GM23338 (cell line): Measurements from ENCODE around the gene MTOR. TPM values are rescaled to one million over a fixed set of nuclear protein-coding genes. Genes with fewer than 3 reads are reported as not detected.

Experiments used
- ATAC-seq: fragments of 200-7000 bp; cut with Tn5 transposase; 3 replicates; pipeline ENCODE4 v1.9.1; 2020
- DNase-seq: peaks from one replicate; pipeline ENCODE4 v3.0.0-alpha.2; 2015; ENCODE audit warnings: low spot score
- H2AFZ ChIP-seq: fragments of 200-600 bp; sonication (generic); 2 replicates; pipeline ENCODE4 v1.8.0; 2016; ENCODE audit warnings: antibody characterized with exemption, mild to moderate bottlenecking, moderate library complexity
- H3F3A ChIP-seq: fragments of 200-600 bp; sonication (generic); replicated peaks from 2 replicates; pipeline ENCODE4 v1.8.0; 2017; ENCODE audit warnings: antibody characterized with exemption, mixed run types, low read depth
- H3K27ac ChIP-seq: fragments of 200-600 bp; sonication (generic); 2 replicates; pipeline ENCODE4 v1.6.1; 2016; ENCODE audit warnings: low read depth
- H3K27me3 ChIP-seq: fragments of 200-600 bp; sonication (generic); 2 replicates; pipeline ENCODE4 v1.8.0; 2016; ENCODE audit warnings: mild to moderate bottlenecking, mixed run types, moderate library complexity; ENCODE audit not compliant: insufficient read depth
- H3K36me3 ChIP-seq: fragments of 200-600 bp; sonication (generic); 2 replicates; pipeline ENCODE4 v1.8.0; 2016; ENCODE audit warnings: mild to moderate bottlenecking; ENCODE audit not compliant: insufficient read depth
- H3K4me1 ChIP-seq: fragments of 200-600 bp; sonication (generic); 2 replicates; pipeline ENCODE4 v1.8.0; 2016; ENCODE audit warnings: mild to moderate bottlenecking, moderate library complexity; ENCODE audit not compliant: insufficient read depth
- H3K4me2 ChIP-seq: fragments of 200-600 bp; sonication (generic); 2 replicates; pipeline ENCODE4 v1.7.1; 2017; ENCODE audit warnings: mixed run types
- H3K4me3 ChIP-seq: fragments of 200-600 bp; sonication (generic); 2 replicates; pipeline ENCODE4 v1.6.1; 2016; ENCODE audit warnings: mixed run types
- H3K79me2 ChIP-seq: fragments of 200-600 bp; sonication (generic); replicated peaks from 2 replicates; pipeline ENCODE4 v1.8.0; 2017; ENCODE audit warnings: mild to moderate bottlenecking; ENCODE audit not compliant: insufficient read depth
- H3K9me2 ChIP-seq: fragments of 200-600 bp; sonication (generic); 2 replicates; pipeline ENCODE4 v1.8.0; 2017; ENCODE audit not compliant: insufficient read depth
- H4K20me1 ChIP-seq: fragments of 200-600 bp; sonication (generic); replicated peaks from 2 replicates; pipeline ENCODE4 v1.8.0; 2017; ENCODE audit warnings: mild to moderate bottlenecking; ENCODE audit not compliant: insufficient read depth
- H3K27ac Mint-ChIP-seq: 2 replicates; pipeline ENCODE4 v1.8.0; 2020; ENCODE audit warnings: inconsistent platforms, mild to moderate bottlenecking, moderate library complexity, mixed read lengths
- H3K27me3 Mint-ChIP-seq: 3 replicates; pipeline ENCODE4 v1.8.0; 2022; ENCODE audit warnings: low read depth, mild to moderate bottlenecking, moderate library complexity, mixed read lengths, inconsistent platforms; ENCODE audit not compliant: insufficient read depth, poor library complexity
- H3K36me3 Mint-ChIP-seq: 3 replicates; pipeline ENCODE4 v1.8.0; 2021; ENCODE audit warnings: low read depth, mild to moderate bottlenecking, inconsistent platforms, moderate library complexity, mixed read lengths
- H3K4me1 Mint-ChIP-seq: 3 replicates; pipeline ENCODE4 v1.8.0; 2020; ENCODE audit warnings: mild to moderate bottlenecking, inconsistent platforms, mixed read lengths
- H3K4me3 Mint-ChIP-seq: 3 replicates; pipeline ENCODE4 v1.8.0; 2021; ENCODE audit warnings: moderate library complexity, mild to moderate bottlenecking, inconsistent platforms, mixed read lengths
- H3K9me3 Mint-ChIP-seq: 3 replicates; pipeline ENCODE4 v1.8.0; 2020; ENCODE audit warnings: moderate library complexity, mild to moderate bottlenecking, inconsistent platforms, mixed read lengths
- CREB1 ChIP-seq: fragments of 250-450 bp; sonication (Bioruptor Pico); IDR thresholded peaks from 2 replicates; pipeline ENCODE4 v1.5.0; 2020; ENCODE audit warnings: low read depth, mild to moderate bottlenecking, moderate library complexity
- EZH2 ChIP-seq: fragments of 200-600 bp; sonication (generic); IDR thresholded peaks from one replicate; pipeline ENCODE4 v1.8.0; 2017; ENCODE audit warnings: antibody characterized with exemption, mild to moderate bottlenecking, low read depth; ENCODE audit not compliant: unreplicated experiment
- EZH2phosphoT487 ChIP-seq: fragments of 200-600 bp; sonication (generic); IDR thresholded peaks from one replicate; pipeline ENCODE4 v1.8.1; 2018; ENCODE audit warnings: antibody characterized with exemption; ENCODE audit not compliant: unreplicated experiment
- JUNB ChIP-seq: IDR thresholded peaks from one replicate; pipeline ENCODE4 v1.6.1; 2016; ENCODE audit warnings: antibody characterized with exemption; ENCODE audit not compliant: unreplicated experiment
- NANOG ChIP-seq: IDR thresholded peaks from 2 replicates; pipeline ENCODE4 v1.6.1; 2016; ENCODE audit warnings: antibody characterized with exemption, borderline replicate concordance
- STAT1 ChIP-seq: IDR thresholded peaks from one replicate; pipeline ENCODE4 v1.6.1; 2016; ENCODE audit warnings: antibody characterized with exemption; ENCODE audit not compliant: unreplicated experiment
- ZNF331 ChIP-seq: fragments of 250-450 bp; sonication (Bioruptor Pico); IDR thresholded peaks from 2 replicates; pipeline ENCODE4 v1.5.0; 2020; ENCODE audit warnings: low read depth, mild to moderate bottlenecking, moderate library complexity
- polyA plus RNA-seq: library from polyadenylated mRNA; unstranded; fragments of >200 nt; fragmentation: Nextera tagmentation; extraction: Ambion mirVana; gene quantifications from 2 replicates; pipeline ENCODE4 v1.2.1, GENCODE V29; 2016
- total RNA-seq: library from RNA; depleted of rRNA; stranded (reverse); fragments of >200 nt; shearing (Covaris generic); gene quantifications from 2 replicates; pipeline ENCODE4 v1.2.3, GENCODE V29; 2014
- TF ChIP-seq, protein P1 (sequence below): fragments of 250-450 bp; sonication (Bioruptor Pico); IDR thresholded peaks from 2 replicates; pipeline ENCODE4 v1.5.0; 2020; ENCODE audit warnings: mild to moderate bottlenecking, moderate library complexity
- TF ChIP-seq, protein P2 (sequence below): IDR thresholded peaks from 2 replicates; pipeline ENCODE4 v1.6.1; 2016; ENCODE audit warnings: antibody characterized with exemption
- TF ChIP-seq, protein P3 (sequence below): IDR thresholded peaks from one replicate; pipeline ENCODE4 v1.6.1; 2018; ENCODE audit warnings: antibody characterized with exemption; ENCODE audit not compliant: unreplicated experiment

The MTOR gene
- total and polyA plus RNA-seq, 2 experiments from 2014 or later = 22.8 to 98.0 TPM

DNA sequence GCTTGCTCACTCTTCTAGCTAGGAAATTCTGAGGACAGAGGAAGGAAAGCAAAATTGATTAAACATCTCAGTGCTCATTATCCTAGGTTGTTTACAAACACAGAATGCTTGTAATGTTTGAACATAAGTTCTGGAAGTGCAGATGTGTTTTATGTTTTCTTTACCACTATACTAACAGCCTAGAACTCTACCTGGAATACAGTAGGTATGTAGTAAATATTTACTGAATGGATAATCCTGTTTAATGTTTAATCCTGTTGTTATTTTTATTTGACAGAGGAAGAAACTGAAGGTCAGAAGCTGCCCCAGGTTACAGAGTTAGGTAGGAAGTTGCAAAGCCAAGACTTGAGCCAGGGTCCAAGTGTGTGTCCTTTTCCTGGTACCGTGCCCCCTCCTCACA, 6.1 kb downstream of the MTOR start:
- TF ChIP-seq CREB1 (CRISPR knock-in tag) (no peak), ZNF331 (CRISPR knock-in tag) (no peak)
- TF ChIP-seq, protein P1, sequence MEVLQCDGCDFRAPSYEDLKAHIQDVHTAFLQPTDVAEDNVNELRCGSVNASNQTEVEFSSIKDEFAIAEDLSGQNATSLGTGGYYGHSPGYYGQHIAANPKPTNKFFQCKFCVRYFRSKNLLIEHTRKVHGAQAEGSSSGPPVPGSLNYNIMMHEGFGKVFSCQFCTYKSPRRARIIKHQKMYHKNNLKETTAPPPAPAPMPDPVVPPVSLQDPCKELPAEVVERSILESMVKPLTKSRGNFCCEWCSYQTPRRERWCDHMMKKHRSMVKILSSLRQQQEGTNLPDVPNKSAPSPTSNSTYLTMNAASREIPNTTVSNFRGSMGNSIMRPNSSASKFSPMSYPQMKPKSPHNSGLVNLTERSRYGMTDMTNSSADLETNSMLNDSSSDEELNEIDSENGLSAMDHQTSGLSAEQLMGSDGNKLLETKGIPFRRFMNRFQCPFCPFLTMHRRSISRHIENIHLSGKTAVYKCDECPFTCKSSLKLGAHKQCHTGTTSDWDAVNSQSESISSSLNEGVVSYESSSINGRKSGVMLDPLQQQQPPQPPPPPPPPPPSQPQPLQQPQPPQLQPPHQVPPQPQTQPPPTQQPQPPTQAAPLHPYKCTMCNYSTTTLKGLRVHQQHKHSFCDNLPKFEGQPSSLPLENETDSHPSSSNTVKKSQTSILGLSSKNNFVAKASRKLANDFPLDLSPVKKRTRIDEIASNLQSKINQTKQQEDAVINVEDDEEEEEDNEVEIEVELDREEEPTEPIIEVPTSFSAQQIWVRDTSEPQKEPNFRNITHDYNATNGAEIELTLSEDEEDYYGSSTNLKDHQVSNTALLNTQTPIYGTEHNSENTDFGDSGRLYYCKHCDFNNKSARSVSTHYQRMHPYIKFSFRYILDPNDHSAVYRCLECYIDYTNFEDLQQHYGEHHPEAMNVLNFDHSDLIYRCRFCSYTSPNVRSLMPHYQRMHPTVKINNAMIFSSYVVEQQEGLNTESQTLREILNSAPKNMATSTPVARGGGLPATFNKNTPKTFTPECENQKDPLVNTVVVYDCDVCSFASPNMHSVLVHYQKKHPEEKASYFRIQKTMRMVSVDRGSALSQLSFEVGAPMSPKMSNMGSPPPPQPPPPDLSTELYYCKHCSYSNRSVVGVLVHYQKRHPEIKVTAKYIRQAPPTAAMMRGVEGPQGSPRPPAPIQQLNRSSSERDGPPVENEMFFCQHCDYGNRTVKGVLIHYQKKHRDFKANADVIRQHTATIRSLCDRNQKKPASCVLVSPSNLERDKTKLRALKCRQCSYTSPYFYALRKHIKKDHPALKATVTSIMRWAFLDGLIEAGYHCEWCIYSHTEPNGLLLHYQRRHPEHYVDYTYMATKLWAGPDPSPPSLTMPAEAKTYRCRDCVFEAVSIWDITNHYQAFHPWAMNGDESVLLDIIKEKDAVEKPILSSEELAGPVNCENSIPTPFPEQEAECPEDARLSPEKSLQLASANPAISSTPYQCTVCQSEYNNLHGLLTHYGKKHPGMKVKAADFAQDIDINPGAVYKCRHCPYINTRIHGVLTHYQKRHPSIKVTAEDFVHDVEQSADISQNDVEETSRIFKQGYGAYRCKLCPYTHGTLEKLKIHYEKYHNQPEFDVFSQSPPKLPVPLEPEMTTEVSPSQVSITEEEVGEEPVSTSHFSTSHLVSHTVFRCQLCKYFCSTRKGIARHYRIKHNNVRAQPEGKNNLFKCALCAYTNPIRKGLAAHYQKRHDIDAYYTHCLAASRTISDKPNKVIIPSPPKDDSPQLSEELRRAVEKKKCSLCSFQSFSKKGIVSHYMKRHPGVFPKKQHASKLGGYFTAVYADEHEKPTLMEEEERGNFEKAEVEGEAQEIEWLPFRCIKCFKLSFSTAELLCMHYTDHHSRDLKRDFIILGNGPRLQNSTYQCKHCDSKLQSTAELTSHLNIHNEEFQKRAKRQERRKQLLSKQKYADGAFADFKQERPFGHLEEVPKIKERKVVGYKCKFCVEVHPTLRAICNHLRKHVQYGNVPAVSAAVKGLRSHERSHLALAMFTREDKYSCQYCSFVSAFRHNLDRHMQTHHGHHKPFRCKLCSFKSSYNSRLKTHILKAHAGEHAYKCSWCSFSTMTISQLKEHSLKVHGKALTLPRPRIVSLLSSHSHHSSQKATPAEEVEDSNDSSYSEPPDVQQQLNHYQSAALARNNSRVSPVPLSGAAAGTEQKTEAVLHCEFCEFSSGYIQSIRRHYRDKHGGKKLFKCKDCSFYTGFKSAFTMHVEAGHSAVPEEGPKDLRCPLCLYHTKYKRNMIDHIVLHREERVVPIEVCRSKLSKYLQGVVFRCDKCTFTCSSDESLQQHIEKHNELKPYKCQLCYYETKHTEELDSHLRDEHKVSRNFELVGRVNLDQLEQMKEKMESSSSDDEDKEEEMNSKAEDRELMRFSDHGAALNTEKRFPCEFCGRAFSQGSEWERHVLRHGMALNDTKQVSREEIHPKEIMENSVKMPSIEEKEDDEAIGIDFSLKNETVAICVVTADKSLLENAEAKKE = no peak
- TF ChIP-seq, protein P2, sequence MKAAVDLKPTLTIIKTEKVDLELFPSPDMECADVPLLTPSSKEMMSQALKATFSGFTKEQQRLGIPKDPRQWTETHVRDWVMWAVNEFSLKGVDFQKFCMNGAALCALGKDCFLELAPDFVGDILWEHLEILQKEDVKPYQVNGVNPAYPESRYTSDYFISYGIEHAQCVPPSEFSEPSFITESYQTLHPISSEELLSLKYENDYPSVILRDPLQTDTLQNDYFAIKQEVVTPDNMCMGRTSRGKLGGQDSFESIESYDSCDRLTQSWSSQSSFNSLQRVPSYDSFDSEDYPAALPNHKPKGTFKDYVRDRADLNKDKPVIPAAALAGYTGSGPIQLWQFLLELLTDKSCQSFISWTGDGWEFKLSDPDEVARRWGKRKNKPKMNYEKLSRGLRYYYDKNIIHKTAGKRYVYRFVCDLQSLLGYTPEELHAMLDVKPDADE = no peak
- H3K4me2 ChIP-seq = no peak overlapping the region
- no peak overlapping the region for H3K4me3 ChIP-seq
- no peak overlapping the region for H3K27ac ChIP-seq
- no peaks in the 10 kb centered on the region for H3K9me2 ChIP-seq
- Mint-ChIP-seq H3K9me3 (no peaks in the 10 kb centered on the region; the same call in 2 of the 3 replicates), H3K4me3 (no peak overlapping the region), H3K4me1 (peaks cover 1% of the 10 kb centered on the region; the same call in 1 of the 3 replicates), H3K36me3 (peaks cover 82% of the 10 kb centered on the region), H3K27me3 (peaks cover 2% of the 10 kb centered on the region), H3K27ac (no peak overlapping the region)
- no peaks in the 10 kb centered on the region for H3K27me3 ChIP-seq
- H3F3A ChIP-seq = 0 out of 2 replicates have a peak, but pooled peaks cover 5% of the 10 kb centered on the region
- peaks cover 20% of the 10 kb centered on the region for H4K20me1 ChIP-seq
- no peak for DNase-seq
- H3K36me3 ChIP-seq = peaks cover 66% of the 10 kb centered on the region
- H2AFZ ChIP-seq = no peak overlapping the region
- H3K79me2 ChIP-seq = peaks cover 12% of the 10 kb centered on the region
- 0 out of 2 replicates have a peak, but pooled peaks cover 4% of the 10 kb centered on the region for H3K4me1 ChIP-seq
- no peak for ATAC-seq

DNA sequence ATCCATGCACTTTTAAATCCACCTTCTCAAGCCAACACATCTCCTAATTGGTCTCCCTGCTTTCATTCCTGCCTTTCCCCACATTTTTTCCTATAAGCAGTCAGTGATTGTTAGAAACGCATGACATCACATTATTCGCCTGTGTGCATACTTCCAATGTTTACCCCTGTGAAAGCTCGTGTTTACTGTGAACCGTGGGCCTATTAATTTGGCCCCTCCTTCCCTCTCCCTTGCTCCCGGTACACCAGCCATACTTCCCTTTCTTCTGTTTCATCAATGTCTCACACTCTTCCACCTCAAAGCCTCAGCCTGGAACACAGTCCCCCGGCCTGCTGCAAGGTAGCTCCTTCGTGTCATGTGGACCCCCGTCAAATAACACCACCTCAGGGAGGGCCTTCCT, 9.1 kb downstream of the MTOR start:
- H3K4me3 ChIP-seq = no peak overlapping the region
- H2AFZ ChIP-seq = no peak overlapping the region
- H3F3A ChIP-seq = no peaks in the 10 kb centered on the region
- H3K9me2 ChIP-seq = no peaks in the 10 kb centered on the region
- ATAC-seq = no peak
- H3K36me3 ChIP-seq = peaks cover 59% of the 10 kb centered on the region
- no peaks in the 10 kb centered on the region for H3K27me3 ChIP-seq
- H3K27ac Mint-ChIP-seq = no peak overlapping the region
- H3K36me3 Mint-ChIP-seq = peaks cover 78% of the 10 kb centered on the region
- H3K4me2 ChIP-seq = no peak overlapping the region
- H3K27ac ChIP-seq = no peak overlapping the region
- H3K79me2 ChIP-seq = no peaks in the 10 kb centered on the region
- peaks cover 2% of the 10 kb centered on the region for H3K27me3 Mint-ChIP-seq
- H3K4me1 ChIP-seq = no peaks in the 10 kb centered on the region
- peaks cover 4% of the 10 kb centered on the region; the same call in 2 of the 3 replicates for H3K9me3 Mint-ChIP-seq
- no peak for DNase-seq
- peaks cover 14% of the 10 kb centered on the region; the same call in 1 of the 2 replicates for H4K20me1 ChIP-seq
- no peak overlapping the region for H3K4me3 Mint-ChIP-seq
- H3K4me1 Mint-ChIP-seq = no peaks in the 10 kb centered on the region
- TF ChIP-seq ZNF331 (CRISPR knock-in tag) (no peak), JUNB (no peak), NANOG (no peak), STAT1 (no peak), EZH2phosphoT487 (no peak), EZH2 (no peak)
- TF ChIP-seq, protein P3, sequence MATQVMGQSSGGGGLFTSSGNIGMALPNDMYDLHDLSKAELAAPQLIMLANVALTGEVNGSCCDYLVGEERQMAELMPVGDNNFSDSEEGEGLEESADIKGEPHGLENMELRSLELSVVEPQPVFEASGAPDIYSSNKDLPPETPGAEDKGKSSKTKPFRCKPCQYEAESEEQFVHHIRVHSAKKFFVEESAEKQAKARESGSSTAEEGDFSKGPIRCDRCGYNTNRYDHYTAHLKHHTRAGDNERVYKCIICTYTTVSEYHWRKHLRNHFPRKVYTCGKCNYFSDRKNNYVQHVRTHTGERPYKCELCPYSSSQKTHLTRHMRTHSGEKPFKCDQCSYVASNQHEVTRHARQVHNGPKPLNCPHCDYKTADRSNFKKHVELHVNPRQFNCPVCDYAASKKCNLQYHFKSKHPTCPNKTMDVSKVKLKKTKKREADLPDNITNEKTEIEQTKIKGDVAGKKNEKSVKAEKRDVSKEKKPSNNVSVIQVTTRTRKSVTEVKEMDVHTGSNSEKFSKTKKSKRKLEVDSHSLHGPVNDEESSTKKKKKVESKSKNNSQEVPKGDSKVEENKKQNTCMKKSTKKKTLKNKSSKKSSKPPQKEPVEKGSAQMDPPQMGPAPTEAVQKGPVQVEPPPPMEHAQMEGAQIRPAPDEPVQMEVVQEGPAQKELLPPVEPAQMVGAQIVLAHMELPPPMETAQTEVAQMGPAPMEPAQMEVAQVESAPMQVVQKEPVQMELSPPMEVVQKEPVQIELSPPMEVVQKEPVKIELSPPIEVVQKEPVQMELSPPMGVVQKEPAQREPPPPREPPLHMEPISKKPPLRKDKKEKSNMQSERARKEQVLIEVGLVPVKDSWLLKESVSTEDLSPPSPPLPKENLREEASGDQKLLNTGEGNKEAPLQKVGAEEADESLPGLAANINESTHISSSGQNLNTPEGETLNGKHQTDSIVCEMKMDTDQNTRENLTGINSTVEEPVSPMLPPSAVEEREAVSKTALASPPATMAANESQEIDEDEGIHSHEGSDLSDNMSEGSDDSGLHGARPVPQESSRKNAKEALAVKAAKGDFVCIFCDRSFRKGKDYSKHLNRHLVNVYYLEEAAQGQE = no peak
